Panc1 (cell line): ENCODE measurements around the gene RLBP1. TPM values are rescaled to one million over a fixed set of nuclear protein-coding genes. Genes with fewer than 3 reads are reported as not detected.

Source experiments
- ATAC-seq: fragments of 200-7000 bp; cut with Tn5 transposase; 2 replicates; pipeline ENCODE4 v1.9.1; 2020; ENCODE audit warnings: mild to moderate bottlenecking, moderate library complexity
- BruUV-seq: library from RNA; stranded (reverse); fragments of 400-500 nt; replicated peaks from 2 replicates; lab custom pipeline; 2021; lab: Mats Ljungman, UMichigan
- CTCF ChIA-PET: fragments of 300-600 bp; sonication (Branson Sonifier 250); formaldehyde crosslinking; loops from one replicate; lab custom pipeline; 2022; ENCODE audit warnings: antibody characterized with exemption; lab: Charles Lee
- POLR2A ChIA-PET: fragments of 300-600 bp; sonication (Branson Sonifier 250); formaldehyde crosslinking; loops from one replicate; lab custom pipeline; 2022; ENCODE audit warnings: antibody characterized with exemption; lab: Charles Lee
- DNase-seq: peaks from one replicate; pipeline ENCODE4 v3.0.0-alpha.2; 2010; ENCODE audit warnings: low read depth, low spot score
- H3K27ac ChIP-seq: 2 replicates; pipeline ENCODE4 v1.5.1; 2011; ENCODE audit warnings: mild to moderate bottlenecking, low read length, inconsistent platforms
- H3K27me3 ChIP-seq: fragments of 200-500 bp; sonication (Bioruptor generic); 2 replicates; pipeline ENCODE4 v1.6.0; 2014; ENCODE audit warnings: low read length, inconsistent platforms; ENCODE audit not compliant: control insufficient read depth, insufficient read depth
- H3K36me3 ChIP-seq: fragments of 200-500 bp; sonication (Bioruptor generic); 2 replicates; pipeline ENCODE4 v1.5.1; 2014; ENCODE audit warnings: inconsistent platforms, mild to moderate bottlenecking, low read length, moderate library complexity; ENCODE audit not compliant: control insufficient read depth, insufficient read depth
- H3K4me1 ChIP-seq: 2 replicates; pipeline ENCODE4 v1.5.1; 2011; ENCODE audit warnings: inconsistent platforms, mild to moderate bottlenecking, low read length, moderate library complexity; ENCODE audit not compliant: control insufficient read depth, insufficient read depth
- H3K4me3 ChIP-seq, 2 experiments: 2 replicates each; pipeline ENCODE4 v1.5.1; 2011 to 2012; ENCODE audit warnings: low read depth in 2 of 2, low read length in 2 of 2, mild to moderate bottlenecking in 2 of 2, inconsistent platforms in 1 of 2, moderate library complexity in 1 of 2
- H3K9me3 ChIP-seq: fragments of 200-500 bp; sonication (Bioruptor generic); 2 replicates; pipeline ENCODE4 v1.5.1; 2014; ENCODE audit warnings: low read depth, mild to moderate bottlenecking, inconsistent platforms, low read length, moderate library complexity; ENCODE audit not compliant: control insufficient read depth, insufficient read depth
- POLR2AphosphoS5 ChIP-seq: IDR thresholded peaks from 2 replicates; pipeline ENCODE4 v1.6.1; 2012; ENCODE audit warnings: mild to moderate bottlenecking, low read depth, low read length, moderate library complexity
- SIN3A ChIP-seq: IDR thresholded peaks from 2 replicates; pipeline ENCODE4 v1.6.1; 2012; ENCODE audit warnings: low read depth, mild to moderate bottlenecking, low read length, moderate library complexity, borderline replicate concordance; ENCODE audit not compliant: insufficient read depth
- TCF7L2 ChIP-seq: IDR thresholded peaks from 2 replicates; pipeline ENCODE4 v1.6.1; 2011; ENCODE audit warnings: mild to moderate bottlenecking, low read depth, low read length, inconsistent platforms
- in situ Hi-C: cut with HindIII; loops from 2 replicates; pipeline ENCODE4 v1.10.0; 2016; ENCODE audit warnings: low sequenced_read_pairs, low pct_unique_long_range_greater_than_20kb
- intact Hi-C: fragments of 100-400 bp; cut with micrococcal nuclease; formaldehyde crosslinking; loops from one replicate; pipeline ENCODE4 v1.10.0; 2022; ENCODE audit not compliant: unreplicated experiment
- total RNA-seq: library from RNA; stranded (reverse); gene quantifications from one replicate; pipeline ENCODE4 v1.2.1, GENCODE V29; 2021; ENCODE audit not compliant: unreplicated experiment
- TF ChIP-seq, protein P1 (sequence below): fragments of 450-650 bp; IDR thresholded peaks from 2 replicates; pipeline ENCODE4 v1.5.1; 2017; ENCODE audit warnings: mild to moderate bottlenecking
- TF ChIP-seq, protein P2 (sequence below), 2 experiments: IDR thresholded peaks; 2 replicates each; pipeline ENCODE4 v1.6.1; 2011 to 2012; ENCODE audit warnings: low read depth in 2 of 2, control low read depth in 1 of 2, low read length in 1 of 2, mild to moderate bottlenecking in 1 of 2, moderate library complexity in 1 of 2; ENCODE audit not compliant: insufficient read depth in 1 of 2

RLBP1 gene
- total RNA-seq, 1 experiment from 2014 or later, result not detected

DNA sequence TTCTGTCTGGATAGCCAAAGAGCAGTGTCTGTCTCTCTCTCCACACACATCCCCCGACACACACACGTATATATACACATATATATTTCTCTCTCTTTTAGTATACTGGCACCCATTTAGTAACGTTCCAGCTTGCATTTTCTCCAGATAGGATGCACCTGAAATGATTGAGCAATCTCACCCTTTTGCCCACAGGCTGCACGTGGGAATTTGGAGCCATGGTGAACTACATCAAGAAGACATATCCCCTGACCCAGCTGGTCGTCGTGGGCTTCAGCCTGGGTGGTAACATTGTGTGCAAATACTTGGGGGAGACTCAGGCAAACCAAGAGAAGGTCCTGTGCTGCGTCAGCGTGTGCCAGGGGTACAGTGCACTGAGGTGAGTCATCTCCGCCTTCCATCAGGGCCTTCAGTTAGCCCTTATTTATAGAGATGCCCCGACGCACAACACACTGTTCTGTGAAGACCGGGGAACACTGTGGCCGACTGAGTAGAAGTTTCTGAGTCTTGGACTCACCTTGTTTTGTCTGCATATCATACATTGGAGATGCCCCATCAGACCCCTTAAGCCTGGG is 45.7 kb downstream of the RLBP1 start:
- CTCF ChIA-PET, result no interaction called here
- intact Hi-C loops, result loop anchor here (2.0 to 5.0 kb wide), 3 partner anchors 119 to 298 kb away; no protein-coding TSS in a partner anchor

DNA sequence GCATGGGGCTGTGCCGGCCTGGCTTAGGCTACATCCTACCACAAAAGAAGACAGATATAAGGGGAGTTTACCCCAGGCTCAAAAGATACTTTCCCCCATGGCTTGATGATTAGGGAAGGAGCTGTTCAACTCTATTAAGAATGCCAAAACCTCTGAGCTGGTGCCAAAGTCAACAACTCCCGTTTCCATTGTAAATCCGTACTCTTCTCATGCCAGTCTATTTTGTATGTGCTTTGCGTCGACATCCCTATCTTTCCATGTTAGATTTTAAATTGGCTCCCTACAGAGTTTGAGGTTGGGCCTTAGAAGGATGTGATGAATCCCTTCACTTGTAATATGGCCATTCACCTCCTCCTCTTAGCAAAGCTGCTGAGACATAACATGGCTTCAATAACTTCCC is 46.9 kb downstream of the RLBP1 start:
- H3K27me3 ChIP-seq, result no peaks in the 10 kb centered on the region
- no peaks in the 10 kb centered on the region for H3K9me3 ChIP-seq
- CTCF ChIA-PET, result no interaction called here
- H3K27ac ChIP-seq, result no peak overlapping the region
- no peaks in the 10 kb centered on the region for H3K4me1 ChIP-seq
- no TSS peak for BruUV-seq
- no peak for ATAC-seq
- intact Hi-C loops, result no loop called here
- no peak overlapping the region for H3K4me3 ChIP-seq
- H3K36me3 ChIP-seq, result peaks cover 6% of the 10 kb centered on the region; the same call in 1 of the 2 replicates
- in situ Hi-C loops, result no loop called here
- DNase-seq, result no peak
- no peak for TF ChIP-seq POLR2AphosphoS5
- TF ChIP-seq SIN3A, result no peak
- no peak for TF ChIP-seq TCF7L2
- TF ChIP-seq, protein P1, sequence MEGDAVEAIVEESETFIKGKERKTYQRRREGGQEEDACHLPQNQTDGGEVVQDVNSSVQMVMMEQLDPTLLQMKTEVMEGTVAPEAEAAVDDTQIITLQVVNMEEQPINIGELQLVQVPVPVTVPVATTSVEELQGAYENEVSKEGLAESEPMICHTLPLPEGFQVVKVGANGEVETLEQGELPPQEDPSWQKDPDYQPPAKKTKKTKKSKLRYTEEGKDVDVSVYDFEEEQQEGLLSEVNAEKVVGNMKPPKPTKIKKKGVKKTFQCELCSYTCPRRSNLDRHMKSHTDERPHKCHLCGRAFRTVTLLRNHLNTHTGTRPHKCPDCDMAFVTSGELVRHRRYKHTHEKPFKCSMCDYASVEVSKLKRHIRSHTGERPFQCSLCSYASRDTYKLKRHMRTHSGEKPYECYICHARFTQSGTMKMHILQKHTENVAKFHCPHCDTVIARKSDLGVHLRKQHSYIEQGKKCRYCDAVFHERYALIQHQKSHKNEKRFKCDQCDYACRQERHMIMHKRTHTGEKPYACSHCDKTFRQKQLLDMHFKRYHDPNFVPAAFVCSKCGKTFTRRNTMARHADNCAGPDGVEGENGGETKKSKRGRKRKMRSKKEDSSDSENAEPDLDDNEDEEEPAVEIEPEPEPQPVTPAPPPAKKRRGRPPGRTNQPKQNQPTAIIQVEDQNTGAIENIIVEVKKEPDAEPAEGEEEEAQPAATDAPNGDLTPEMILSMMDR, result no peak
- TF ChIP-seq, protein P2, sequence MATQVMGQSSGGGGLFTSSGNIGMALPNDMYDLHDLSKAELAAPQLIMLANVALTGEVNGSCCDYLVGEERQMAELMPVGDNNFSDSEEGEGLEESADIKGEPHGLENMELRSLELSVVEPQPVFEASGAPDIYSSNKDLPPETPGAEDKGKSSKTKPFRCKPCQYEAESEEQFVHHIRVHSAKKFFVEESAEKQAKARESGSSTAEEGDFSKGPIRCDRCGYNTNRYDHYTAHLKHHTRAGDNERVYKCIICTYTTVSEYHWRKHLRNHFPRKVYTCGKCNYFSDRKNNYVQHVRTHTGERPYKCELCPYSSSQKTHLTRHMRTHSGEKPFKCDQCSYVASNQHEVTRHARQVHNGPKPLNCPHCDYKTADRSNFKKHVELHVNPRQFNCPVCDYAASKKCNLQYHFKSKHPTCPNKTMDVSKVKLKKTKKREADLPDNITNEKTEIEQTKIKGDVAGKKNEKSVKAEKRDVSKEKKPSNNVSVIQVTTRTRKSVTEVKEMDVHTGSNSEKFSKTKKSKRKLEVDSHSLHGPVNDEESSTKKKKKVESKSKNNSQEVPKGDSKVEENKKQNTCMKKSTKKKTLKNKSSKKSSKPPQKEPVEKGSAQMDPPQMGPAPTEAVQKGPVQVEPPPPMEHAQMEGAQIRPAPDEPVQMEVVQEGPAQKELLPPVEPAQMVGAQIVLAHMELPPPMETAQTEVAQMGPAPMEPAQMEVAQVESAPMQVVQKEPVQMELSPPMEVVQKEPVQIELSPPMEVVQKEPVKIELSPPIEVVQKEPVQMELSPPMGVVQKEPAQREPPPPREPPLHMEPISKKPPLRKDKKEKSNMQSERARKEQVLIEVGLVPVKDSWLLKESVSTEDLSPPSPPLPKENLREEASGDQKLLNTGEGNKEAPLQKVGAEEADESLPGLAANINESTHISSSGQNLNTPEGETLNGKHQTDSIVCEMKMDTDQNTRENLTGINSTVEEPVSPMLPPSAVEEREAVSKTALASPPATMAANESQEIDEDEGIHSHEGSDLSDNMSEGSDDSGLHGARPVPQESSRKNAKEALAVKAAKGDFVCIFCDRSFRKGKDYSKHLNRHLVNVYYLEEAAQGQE (IDR thresholded peaks at IDR 0.05; ENCODE audit: insufficient read depth in 1 of 2, low read depth in 2 of 2, low read length in 1 of 2), result no peak
- POLR2A ChIA-PET, result interaction anchor here (0.6 kb wide), 1 partner anchor 263 kb away, joined by 5 read pairs; no protein-coding TSS in a partner anchor

More for the DNA sequence above, 45.7 kb downstream of the RLBP1 start:
- Histone ChIP-seq H3K4me3 (no peak overlapping the region), H3K36me3 (peaks cover 6% of the 10 kb centered on the region; the same call in 1 of the 2 replicates), H3K9me3 (no peaks in the 10 kb centered on the region), H3K4me1 (no peaks in the 10 kb centered on the region), H3K27me3 (no peaks in the 10 kb centered on the region), H3K27ac (no peak overlapping the region)
- TF ChIP-seq SIN3A (no peak), POLR2AphosphoS5 (no peak), TCF7L2 (no peak)
- TF ChIP-seq, protein P1, result no peak
- TF ChIP-seq, protein P2 (IDR thresholded peaks at IDR 0.05; ENCODE audit: insufficient read depth in 1 of 2, low read depth in 2 of 2, low read length in 1 of 2), result no peak
- in situ Hi-C loops, result no loop called here
- BruUV-seq, result no TSS peak
- no peak for DNase-seq
- no peak for ATAC-seq
- POLR2A ChIA-PET, result no interaction called here
